ENCODE measurements around the gene DAB2.

DAB2 gene

DNA sequence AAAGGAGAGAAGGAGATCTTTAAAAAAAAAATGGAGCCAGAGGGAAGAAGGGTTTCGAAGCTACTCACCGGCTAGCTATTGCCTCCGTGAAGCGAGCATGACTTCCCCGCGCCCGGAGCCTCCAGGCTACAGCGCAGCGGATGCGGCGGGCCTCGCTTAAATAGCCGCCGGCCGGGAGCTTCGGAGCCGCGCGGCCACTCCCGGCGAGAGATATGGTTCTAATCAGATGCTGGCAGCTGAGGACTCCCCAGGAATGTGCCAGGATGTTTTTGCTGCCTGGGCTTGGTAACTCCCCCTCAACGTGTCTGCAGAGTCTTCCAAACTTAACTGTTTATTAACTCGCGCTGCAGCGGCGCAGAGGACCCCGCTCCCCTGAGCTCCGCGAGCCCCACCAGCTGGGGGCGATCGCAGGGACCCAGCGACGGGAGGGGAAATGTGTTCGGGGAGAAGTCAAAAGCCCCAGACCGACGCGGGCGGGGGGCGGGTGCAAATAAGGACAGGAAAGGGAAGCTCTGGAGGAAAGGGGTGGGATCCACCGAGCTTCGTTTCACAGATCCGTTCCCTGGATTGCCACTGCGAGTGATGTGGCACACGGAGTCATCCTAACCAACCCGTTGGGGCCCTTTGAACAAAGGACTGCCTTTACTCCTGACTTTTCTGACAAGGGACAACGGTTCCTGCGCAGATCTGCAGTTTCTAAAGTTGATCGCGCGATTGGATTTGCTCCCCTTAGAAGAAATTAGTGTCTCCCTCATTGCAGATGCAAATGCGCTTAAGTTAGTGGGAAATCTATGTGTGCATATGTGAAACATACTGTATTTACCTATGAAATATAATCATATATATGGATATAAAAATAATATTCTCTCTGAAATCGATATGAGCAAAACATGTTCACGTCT is at the start of gene DAB2:
Gene DAB2 (minus strand): TSS at position 245 of the 902 bp plus-strand sequence. CDS start 30,660 bp downstream, outside the sequence.
- DNase-seq (ENCODE audit: low read depth in 2 of 2), result peak; percentile 4 to 15

DNA sequence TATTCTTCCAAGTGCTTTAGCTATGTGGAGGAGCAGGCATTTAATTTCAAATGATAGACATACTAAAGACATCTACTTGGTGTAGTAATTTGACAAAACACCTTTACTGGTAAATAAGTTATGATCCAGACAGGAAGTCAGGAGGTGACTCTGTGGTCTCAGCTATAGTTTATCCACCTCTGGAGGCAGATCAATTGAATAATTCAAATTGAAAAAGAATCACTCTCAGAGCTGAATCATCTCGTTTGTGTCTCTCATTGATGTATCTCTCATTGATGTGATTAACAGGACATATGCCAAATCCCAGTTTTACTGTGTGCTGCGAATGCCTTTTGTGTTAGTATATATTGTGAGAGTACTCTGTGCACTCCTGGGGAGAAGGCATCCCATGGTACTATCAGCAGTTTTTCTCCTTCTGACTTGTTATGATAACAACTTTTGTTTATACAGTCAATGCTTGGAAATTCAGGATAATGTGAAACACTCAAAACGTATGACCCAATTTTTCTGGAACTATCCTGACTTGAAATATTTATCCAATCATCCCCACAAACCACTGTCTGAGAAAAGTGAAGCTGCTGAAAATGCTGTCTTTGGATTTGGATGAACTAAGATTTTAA is 48.5 kb upstream of the DAB2 start:
- DNase-seq (ENCODE audit: low read depth in 2 of 2), result no peak

DNA sequence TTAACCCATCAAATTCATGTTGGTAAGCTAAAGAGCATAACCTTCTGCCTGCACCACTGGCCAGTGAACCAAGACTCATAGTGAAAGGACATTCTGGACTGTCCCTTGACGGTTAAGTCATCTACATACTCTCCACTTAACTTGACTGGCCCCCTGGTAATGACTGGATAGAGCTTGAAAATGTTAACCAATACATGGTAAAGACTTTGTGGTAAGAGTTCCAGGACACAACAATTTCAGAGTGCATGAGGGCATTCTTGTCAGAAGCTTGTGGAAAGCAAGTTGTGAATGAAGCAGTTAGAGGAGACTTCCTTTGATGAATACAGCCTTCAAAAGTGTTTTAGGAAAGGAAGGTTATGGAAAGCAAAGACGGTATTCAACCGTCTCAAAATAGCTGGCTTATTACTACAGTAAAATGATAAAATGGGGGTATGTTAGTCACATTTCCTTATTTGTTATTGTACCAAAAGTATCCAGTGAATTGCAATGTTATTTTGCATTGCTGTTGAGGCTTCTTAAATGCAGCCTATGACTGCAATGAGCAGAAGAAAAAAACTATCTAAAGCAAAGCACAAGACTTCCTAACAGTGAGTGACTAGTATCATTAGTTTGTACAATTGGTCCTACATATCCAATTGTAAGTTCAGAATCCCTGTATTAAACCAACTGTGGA is 47.2 kb upstream of the DAB2 start:
- no peak for DNase-seq (ENCODE audit: low read depth in 2 of 2)

DNA sequence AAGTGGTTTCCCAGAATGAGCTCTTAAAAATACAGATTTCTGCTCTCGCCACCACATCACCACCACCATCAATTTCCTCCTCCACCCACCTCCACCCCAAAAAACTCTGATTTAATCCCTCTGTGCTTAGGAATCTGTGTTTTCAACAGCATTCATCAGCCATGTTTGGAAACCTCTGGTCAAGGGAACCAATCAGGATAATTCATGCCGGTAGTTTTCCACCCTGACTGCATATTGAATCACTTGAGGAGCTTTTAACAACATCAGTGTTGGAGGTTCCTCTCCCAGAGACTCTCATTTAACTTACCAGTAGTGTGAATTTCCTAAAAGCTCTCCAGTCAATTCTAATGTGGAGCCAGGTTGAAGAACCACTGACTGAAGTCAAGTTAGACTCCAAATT is 46.0 kb upstream of the DAB2 start:
- DNase-seq (ENCODE audit: low read depth in 2 of 2), result no peak

DNA sequence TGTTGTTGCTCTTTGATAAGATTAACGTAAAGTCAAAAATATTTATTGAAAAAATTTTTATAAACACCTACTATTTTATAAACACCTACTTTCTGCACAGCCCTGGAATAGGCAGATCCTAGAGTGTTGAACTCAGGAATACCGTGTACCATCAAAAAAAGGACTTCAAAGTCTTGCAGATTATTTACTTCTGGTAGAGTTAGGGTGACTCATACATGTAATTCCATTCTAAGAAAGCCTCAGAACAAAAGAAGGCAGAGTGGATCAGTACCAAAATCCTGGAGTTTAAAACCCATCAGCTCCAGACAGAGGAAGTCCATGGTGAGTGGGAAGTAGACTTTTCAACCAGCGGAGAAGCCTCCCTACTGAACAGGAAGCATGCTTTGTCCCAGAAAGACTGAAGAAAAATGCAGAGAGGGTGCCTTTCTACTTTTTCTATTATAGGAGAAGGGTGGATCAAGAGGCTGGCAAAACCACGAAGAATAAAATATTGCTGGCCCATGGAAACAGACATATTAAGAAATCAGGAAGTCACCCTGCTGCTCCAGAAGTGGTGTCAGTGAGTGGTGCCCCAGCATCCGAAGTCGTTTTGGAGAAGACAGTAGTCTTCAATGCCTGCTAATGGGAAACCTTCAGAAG is 45.1 kb upstream of the DAB2 start:
- DNase-seq (ENCODE audit: low read depth in 2 of 2), result no peak

DNA sequence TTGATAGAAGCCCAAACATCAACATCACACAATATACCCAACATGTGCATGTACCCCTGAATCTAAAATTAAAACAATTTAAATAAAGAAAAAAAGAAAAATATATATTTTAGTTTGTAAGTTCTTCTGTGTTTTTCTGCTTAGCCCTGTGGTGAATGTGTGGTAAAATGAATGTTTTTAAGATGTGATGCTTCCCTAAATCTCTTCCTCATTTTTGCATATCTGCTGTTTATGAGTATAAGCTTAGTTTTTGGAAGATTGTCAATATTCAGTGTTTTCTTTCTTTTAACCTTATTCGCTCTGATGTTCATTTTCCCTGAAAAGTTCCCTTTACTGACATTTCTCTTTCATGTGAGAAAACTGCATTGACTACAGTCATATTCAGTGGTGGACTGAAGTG is 44.4 kb upstream of the DAB2 start:
- DNase-seq (ENCODE audit: low read depth in 2 of 2), result no peak

DNA sequence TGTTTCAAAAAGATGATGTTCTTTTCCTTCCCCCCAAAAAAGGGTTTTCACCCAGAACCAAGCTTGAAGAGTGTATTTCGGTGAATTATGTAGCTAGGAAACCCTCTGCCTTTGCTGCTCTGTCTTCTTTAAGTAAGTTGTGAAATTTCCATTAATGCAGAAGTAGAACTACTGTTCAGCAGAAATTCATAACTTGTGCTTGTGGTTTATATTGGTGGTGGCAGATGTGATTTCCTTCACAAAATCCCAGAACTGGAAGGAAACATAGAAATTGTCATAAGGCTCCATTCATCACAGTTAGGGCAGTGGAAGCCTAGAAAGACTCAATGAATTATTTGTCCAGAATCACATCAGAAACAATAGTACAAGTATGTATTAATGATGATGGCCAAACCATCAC is 42.1 kb upstream of the DAB2 start:
- no peak for DNase-seq (ENCODE audit: low read depth in 2 of 2)

DNA sequence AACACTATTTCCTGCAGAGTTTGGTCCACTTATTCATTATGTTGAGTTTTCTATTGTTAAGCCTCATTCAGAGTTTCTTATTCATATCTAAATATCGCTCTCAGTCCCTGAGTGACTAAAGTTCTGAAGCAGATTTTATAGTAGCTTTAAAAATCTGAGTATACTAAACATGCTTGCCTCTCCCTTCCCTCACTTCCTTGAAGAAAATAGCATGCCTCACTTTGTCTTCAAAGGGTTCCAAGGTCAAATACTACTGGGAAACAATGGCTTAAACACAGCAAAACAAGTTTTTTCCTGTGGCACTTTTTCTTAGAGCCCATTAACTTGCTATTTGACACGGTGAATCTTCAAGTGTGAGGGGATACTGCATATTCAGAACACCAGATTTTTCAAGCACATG is 41.1 kb upstream of the DAB2 start:
- no peak for DNase-seq (ENCODE audit: low read depth in 2 of 2)

DNA sequence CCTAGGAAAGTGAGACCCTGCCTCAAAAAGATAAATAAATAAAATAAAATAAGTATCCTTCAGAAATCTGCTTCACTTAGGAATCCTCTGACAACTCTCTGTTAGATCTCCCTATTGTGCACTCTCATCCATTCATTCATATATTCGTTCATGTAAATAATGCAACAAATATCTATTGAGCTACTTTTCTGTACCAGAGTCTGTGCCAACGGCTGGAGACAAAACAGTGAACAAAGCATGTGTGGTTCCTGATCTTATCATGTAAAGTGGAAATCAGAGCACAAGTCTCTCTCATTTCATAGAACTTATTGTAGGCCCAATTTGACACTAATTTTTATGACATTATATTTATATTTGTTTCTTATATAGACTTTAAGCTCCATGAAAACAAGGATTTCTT is 40.3 kb upstream of the DAB2 start:
- no peak for DNase-seq (ENCODE audit: low read depth in 2 of 2)

DNA sequence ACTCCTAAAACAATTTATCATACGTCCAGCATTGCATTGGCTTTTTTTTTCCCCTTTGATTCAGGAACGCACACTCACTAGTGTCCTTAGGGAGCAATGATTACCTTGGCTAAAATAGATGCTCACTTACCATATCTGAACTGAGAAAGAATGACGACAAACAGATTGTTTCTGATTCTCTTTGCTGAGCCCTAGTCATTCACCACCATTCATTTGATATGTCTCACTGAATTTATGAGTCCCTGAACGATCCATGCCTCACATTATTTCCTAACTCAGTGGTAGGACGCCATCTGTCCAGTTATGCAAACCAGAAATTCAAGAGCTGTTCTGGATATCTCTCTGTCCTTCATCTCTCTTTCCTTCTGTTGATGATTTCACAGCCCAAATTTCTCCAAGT is 39.3 kb upstream of the DAB2 start:
- no peak for DNase-seq (ENCODE audit: low read depth in 2 of 2)

DNA sequence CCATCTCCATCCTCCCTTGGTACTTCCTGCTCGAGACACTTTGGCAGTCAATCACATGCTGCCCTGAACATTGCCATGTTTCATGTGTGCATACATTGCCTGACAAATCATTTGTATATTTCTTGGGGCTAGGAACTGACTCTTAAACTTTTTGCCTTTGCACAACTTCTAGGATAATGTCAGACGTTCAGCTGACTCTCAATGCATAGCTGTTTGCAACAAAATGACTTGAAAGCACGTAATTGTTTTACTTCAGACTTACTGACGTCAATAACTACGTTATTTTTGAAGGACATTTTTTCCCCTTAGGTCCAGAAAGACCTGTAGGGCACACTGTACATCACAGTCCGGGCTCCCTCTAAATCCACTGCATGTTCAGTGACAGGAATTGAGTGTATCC is 37.4 kb upstream of the DAB2 start:
- DNase-seq (ENCODE audit: low read depth in 2 of 2), result no peak

DNA sequence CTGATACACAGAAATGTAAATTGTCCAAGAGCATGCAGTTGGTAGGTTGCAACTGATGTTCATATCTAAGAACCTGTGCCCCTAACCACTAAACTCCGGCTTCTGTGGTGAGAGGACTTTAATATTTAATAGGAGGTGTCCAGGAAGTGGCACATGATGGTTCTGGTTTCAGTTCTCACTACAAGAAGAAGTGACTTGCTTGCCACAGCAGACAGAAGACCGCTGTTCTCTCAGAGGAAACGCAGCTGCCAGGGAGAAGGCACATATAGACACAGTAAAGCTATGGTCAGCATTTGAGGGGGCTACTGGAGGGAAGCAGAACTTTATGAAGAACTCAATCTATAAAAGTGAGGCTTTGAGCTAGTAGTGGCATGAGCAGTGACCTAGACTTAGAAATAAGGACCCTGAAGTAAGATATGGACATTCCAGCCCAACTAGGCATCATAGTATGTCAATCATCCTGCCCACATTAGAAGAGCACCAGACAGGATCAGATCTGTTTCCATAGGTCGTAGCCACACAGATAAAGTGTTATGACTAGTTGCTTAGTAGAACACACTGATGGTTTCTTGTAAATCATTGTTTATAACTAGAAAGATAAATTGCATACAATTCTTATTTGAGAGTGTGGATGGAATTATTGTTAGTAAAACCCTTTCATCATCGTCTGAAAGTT is 36.4 kb upstream of the DAB2 start:
- no peak for DNase-seq (ENCODE audit: low read depth in 2 of 2)

DNA sequence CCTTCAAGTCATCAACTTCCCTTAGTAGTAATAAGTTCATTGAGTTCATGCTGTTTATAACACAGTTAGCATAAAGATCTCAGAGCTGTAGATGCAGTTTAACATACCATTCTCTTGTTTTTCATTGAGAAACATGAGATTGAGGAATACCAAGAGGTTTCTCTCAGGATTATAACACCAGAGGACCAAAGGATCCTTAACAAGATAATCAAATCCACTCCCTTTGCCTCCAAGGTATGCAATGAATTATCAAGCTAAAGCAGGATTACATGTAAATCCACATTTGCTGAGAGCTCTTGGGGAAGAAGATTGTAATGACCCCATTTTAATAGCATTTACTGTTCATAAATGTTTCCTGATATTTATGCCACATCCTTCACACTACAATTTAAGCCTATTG is 35.1 kb upstream of the DAB2 start:
- no peak for DNase-seq (ENCODE audit: low read depth in 2 of 2)

DNA sequence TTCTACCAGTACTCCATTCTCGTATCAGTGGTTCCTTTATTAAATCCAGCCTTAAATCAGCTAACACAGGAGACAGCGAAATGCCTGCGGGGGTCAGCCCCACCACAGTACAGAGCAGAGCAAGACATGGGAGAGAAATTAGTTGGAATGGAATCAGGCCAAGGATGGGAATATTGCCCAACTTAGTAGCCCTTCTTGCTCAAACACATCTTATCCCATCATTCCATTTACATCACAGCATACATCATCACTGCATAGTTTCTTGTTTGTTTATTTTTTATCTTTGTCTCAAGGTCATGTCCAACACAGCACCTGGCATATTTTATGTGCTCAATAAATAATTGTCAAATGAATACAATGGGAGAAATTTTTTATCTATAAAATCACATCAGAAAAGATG is 34.3 kb upstream of the DAB2 start:
- no peak for DNase-seq (ENCODE audit: low read depth in 2 of 2)

DNA sequence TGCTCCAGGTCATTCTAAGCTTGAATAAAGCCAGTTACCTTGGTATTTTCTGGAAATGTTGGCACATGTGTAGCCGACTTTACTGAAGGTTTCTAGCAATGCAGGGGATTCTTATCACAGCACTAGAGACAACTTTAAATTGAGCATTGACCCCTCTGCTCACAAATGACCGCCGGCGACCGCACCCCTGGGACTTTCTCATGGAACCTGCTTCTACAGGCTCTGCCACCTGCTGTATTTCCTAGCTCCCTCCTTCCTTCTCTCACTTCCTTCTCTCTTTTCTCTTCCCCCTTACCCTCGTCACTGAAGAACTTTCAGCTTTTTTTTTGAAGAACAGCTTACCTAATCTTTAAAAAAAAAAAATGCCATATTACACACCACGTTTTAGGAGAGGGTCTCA is 30.9 kb upstream of the DAB2 start:
- no peak for DNase-seq (ENCODE audit: low read depth in 2 of 2)

DNA sequence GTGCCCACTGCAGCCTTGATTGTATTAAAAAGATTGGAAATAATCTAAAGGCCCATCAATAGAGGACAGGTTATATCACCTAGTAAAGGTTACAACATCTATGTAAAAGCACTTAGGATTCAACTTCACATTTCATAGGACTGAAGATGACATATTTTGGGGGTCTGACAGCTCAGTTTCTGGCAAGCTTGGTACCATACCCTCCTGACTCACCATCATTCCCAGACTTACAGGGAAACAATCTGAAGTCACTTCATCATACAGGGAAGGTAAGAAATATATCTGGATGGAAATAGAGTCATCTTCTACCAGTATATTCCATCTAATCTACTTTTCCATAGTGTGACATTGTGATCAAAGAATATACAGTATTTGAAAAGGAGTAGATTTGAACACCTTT is 28.8 kb upstream of the DAB2 start:
- DNase-seq (ENCODE audit: low read depth in 2 of 2), result no peak

DNA sequence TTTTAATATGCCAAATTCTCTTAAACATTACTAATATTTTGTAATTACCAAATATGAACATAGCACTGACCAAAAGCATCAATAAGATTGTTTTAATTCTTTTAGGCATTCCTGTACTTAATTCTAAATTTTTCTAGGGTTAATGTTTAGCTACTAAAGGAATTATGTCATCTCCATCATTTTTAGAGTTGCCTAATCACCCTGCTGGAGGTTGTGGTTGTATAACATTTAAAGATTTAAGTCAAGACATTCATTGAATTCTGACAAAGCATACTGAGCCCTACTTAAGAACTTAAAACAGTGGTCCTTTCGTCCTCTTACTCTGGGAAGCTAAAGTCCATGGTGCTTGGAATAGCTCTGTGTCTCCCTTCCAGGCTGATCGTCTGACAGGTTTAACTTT is 28.1 kb upstream of the DAB2 start:
- no peak for DNase-seq (ENCODE audit: low read depth in 2 of 2)

DNA sequence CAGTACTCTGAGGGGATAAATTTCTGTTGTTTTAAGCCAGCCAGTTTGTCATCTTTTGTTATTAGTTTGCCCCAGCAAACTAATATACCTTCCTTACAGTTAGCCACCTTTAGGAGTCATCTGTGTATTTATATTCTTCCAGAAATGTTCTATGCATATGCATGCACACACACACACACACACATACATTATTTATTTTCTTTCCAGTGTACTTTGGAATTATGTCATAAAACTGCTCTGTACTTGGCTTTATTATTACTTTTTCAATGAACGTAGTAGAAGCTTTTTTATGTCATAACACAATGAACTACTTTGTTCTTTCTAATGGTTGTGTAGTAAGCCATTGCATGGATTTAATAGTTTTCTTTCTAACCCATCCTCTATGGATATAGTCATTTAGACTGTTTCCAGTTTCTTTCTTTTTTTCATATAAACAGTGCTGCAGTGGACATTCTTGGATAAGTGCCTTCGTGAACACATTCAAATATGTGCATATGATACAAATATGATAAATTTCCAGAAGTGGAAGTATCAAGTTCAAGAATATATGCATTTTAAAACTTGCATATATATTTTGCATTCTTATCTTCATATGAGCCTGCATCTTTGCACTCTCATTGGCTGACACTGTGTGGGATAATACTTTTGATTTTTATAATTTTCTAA is 26.6 kb upstream of the DAB2 start:
- DNase-seq (ENCODE audit: low read depth in 2 of 2), result no peak

DNA sequence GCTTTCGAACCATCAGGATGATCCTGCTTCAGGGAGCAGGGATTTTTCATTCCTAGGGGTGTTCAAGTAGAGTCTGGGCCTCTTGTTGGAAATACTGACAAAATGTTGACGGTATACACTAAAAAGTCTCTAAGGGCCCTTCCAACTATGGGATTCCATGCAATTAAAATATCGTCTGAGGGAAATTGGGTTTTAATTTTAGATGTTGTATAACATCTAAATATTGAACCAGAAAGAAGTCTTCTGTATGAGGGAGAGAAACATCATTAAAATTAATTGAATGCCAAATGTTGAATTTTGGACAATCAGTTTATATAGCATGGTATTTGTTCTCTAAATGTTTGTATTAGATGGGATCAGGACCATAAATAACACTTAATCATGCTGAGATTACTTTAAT is 25.7 kb upstream of the DAB2 start:
- no peak for DNase-seq (ENCODE audit: low read depth in 2 of 2)

DNA sequence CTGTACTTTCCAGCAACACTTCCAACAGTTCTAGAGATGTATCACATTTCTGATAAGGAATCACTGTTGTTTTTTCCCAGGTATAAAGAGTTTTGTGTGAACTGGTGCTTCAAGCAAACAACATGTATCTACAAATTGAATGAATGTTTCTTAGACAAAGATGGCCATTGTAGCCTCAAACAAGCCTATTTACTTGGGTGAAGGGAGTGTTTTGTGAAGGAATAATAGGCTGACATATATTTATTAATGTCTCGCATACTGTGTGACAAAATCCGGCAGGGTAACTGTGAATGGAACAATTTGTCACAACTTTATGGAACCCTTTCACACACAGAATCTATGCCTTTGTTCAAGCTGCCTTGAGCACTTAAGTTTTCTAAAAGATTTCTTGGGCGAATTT is 24.8 kb upstream of the DAB2 start:
- no peak for DNase-seq (ENCODE audit: low read depth in 2 of 2)

DNA sequence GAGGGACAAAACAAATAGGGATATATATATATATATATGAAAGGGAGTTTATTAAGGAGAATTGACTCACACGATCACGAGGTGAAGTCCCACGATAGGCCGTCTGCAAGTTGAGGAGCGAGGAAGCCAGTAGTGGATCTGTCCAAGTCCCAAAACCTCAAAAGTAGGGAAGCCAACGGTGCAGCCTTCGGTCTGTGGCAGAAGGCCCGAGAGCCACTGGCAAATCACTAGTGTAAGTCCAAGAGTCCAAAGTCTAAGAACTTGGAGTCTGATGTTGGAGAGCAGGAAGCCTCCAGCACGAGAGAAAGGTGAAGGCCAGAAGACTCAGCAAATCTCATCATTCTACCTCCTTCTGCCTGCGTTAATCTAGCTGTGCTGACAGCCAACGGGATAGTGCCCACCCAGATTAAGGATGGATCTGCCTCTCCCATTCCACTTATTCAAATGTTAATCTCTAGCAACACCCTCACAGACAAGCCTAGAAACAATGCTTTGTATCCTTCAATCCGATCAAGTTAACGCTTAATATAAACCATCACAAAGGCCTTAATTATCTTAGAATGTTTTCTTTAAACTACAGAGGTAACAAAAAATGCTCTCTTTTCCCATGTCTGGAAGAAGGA is 23.8 kb upstream of the DAB2 start:
- no peak for DNase-seq (ENCODE audit: low read depth in 2 of 2)

All from stimulated activated CD8-positive, alpha-beta memory T cell treated with anti-CD3 and anti-CD28 coated beads, Interleukin-2, amount 100 ng/mL, for 1 hour (primary cell).